Aortic smooth muscle cell (primary cell): ENCODE results near the gene POLR3GL. TPM values are rescaled to one million over a fixed set of nuclear protein-coding genes. Genes with fewer than 3 reads are reported as not detected.

Source experiments
- total RNA-seq: library from RNA; depleted of rRNA; stranded (reverse); fragments of >200 nt; gene quantifications from 2 replicates; pipeline ENCODE4 v1.2.3, GENCODE V29; 2014

Gene POLR3GL, protein sequence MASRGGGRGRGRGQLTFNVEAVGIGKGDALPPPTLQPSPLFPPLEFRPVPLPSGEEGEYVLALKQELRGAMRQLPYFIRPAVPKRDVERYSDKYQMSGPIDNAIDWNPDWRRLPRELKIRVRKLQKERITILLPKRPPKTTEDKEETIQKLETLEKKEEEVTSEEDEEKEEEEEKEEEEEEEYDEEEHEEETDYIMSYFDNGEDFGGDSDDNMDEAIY
- total RNA-seq = 26.4 and 27.6 TPM in 2 replicates

DNA sequence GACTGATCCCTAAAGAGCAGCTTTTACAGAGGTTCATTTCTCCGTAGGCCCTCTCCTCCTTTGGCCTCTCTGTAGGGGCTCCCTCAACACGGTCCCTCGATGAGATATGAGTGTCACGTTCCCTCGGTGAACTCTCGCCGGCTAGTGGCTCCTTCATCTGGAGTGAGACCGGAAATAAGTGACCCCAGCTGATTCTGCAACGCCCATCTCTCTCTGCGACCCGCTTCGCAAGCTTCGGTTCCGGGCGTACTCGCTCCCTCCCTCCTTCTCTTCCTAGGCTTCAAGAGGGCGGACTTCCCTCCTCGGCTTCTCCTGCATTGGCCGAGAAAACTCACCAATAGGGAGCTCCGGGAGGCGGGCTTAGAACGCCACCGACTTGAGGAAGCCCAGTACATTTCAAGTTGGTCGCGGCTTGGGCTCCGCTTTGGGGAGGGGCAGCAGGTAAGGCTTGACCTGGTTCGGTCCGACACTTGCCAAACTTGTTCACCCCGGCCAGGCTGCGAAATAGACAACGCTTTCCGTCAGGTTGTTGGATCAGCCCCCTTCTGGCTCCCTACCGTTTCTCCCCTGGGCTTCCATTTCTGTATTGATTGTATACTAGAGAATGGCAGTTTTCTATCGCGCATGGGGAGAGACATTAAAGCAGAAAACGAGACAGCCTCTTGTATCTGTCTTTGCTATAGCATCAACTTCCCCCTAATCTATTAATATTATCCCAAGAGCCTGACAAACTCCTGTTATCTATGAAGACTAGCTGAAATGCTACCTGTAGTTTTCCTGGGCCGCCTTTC, at the start of gene POLR3GL, which contains the start of gene ANKRD34A:
TSS of gene POLR3GL (plus strand) at position 363 of the 791 bp plus-strand sequence. CDS start 10,176 bp downstream, outside the sequence.
TSS of gene ANKRD34A (minus strand) at position 248 of the 791 bp plus-strand sequence. CDS start 2,816 bp downstream, outside the sequence.

DNA sequence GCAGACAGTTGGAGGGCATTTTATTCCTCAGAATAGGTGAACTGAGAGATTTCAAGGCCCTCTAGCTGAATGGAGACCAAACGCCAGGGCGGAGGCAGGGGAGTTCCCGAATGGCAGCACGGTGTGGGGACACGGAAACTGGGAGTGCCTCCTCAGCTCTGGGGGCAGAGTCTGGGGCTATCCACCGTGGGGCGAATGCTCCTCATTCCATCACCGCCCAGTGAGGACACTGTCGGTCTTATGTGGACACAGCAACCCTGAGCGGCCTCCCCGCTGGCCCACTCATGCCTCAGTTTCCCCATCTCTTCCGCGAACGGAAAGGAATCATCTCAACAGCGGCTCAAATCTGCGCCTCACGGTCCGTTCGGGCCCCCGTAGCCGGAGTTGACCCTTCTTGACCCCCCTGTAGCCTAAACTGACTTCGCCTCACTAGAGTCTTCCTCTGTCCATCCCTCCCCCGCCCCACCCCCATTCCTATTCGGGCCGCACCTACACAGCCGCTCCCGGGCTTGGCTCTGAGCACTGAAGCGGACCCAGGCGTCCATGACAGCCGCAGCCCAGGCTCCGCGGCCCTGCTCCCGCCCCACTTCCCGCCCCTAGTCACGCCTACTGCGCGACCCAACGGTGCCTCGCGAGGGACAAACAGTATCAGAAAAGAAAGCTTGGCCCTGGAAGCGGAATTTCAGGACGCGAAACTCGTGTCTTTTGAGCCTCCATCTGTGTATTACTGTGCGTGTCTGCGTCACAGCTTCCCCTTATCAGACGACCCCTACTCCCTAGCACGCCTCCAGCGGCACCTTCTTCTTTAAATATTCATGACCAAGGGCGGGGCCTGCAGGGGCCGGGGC, 46.1 kb upstream of the POLR3GL start, which contains the start of gene PEX11B:
TSS of gene PEX11B (minus strand) at position 574 of the 848 bp plus-strand sequence. CDS start at position 545, 29 bp downstream.

DNA sequence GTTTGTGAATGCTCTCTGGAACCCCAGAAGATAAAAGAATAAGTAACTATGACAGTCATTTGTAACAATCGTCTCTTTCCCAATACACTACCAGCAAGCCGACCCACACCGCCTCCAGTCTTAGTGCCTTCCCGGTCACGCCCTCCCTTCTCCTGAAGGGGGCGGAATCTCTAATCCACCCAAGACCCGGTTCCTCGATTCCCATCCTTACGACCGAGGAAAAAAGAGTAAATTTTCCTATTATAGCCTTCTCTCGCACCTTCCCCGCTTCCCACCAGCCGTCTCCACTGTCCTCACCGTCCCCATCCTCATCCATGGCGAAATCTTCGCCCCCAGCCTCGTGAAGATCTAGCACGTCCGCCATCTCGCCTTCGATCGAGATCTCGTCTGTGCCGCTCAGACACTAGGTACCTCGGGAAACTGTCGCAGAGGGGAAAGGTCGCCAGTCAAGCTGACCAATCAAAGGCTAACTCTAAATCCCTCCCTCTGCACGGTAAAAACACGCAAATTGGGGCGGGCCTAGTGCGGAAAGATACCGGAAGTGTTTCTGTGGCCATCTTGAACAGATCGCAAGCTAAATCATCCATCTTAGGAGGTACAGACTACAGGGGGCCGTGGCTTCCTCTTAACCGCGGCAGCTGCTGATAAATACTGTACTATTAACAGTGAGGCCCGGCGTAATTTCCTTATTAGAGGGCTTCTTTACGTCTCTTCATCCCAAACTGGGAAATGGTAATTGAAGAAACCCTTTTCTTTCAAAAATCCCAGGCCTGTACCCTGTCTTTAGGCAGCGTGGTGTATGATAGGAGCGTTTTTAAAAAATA, 37.2 kb upstream of the POLR3GL start, which contains the start of gene RBM8A:
TSS of gene RBM8A (minus strand) at position 422 of the 824 bp plus-strand sequence. CDS start at position 364, 58 bp downstream.

DNA sequence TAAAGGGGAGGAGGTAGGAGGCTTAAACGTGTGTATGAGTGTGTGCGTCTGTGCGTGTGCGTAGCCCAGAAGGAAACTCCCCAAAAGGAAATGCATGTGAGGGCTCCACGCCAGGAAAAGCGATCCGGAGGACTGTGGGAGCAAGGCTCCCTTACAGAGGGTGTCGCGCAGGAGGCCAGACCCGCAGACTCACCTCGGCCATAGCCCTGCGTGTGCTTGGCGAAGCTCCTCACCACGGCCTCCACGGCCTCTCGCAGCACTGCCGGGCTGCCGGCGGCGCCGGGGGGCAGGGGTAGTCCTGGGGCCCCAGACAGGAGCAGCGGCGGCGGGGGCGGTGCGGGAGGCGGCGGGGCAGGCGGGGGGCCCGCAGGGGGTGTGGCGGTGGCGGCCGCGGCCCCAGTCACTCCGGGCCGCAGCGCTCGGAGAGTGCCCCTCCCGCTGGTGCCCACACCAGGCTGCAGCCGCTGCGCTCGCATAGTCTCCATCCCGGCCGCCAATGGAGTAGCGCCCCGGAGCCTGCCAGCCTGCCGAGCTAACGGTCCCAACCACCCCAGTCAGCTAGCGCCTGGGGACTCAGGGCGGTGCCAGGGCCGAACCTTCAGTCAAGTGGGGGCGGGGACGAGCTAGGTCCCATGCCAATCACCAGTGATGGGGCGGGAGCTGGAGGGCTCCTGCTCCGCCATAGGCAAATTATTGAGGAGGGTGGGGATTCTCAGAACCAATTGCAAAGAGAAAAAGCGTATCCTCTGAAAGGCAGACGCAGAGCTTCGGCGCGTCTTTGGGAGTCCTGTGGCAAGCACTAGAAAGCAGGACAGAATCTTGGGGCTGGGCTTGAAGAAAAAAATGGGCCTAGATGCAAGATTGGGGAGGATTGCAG, 6.8 kb upstream of the POLR3GL start, which contains the start of gene LIX1L:
TSS of gene LIX1L (minus strand) at position 575 of the 877 bp plus-strand sequence. CDS start at position 485, 90 bp downstream.

DNA sequence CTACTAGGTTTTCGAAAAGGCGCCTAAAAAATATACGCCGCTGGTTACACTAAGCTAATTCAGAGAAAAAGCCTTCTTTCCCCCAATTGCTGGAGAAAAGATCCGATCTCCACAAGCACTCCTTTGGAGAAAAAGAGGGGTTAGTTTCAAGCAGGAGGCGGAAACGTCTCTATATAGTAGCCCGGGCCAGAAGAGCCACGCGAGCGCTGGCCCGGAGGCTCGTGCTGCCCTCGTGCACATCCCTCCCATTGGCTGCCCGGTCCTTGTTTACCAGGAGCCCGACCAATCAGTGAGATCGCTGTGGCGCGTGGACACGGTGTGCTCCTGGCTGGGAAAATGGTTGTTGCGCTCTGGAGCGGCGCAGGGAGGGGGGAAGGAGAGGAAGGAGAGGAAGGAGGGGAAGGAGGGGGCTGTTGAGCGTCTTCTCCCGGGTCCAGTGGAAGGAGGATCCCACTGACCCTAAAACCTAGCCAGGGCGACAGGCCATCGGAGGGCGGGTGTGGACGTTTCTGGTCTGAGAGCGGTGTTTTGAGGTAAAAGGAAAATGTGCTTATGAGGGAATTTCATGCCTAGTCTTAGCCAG, 32.0 kb downstream of the POLR3GL start, which contains the start of gene TXNIP:
TSS of gene TXNIP (minus strand) at position 147 of the 583 bp plus-strand sequence. CDS start 313 bp downstream, outside the sequence.

DNA sequence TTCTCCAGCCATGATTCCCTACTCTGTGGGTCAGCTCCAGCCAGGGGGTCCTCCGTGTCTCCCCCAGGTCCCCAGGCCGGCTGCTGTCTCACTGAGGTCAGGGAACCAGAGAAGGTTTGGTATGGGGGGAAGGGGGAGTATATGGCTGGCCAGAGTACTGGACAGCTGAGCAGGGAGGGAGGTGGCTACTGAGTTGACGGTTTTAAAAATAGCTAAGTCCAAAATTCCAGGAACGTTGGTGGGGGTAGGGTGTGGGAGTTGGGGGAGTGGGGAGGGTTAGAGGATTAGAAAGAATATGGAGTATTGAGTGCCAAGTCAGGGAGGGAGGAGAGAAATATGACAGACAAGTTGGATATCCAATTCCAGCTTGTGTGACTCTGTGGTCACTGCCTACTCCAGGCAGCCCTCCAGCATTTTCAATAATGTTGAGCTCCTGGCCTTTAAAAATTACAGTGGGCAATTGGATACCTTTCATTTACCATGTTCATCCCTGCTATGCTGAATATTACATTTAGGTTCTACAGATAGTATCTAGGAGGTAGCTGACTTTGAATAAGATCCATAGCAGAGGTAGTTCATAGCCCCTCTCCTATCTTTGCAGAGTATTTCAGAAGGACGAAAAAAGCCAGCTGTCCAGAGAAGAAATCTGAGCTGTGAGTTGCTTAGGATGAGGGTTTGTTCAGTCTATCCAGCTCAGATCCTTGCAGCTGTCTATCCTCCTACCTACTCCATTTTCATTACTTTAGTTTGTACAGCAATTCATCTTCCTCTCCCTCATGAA, 57.3 kb downstream of the POLR3GL start, which contains the start of gene HJV:
TSS of gene HJV (minus strand) at position 114 of the 781 bp plus-strand sequence. CDS start 1,504 bp downstream, outside the sequence.

Other genes with a start within 250 kb of the POLR3GL start
- not detected in 2 replicates for gene CD160, start 245.2 kb upstream of the POLR3GL start, total RNA-seq
- 11.9 and 17.2 TPM in 2 replicates for gene RNF115, start 140.6 kb upstream of the POLR3GL start, total RNA-seq
- gene POLR3C, start 140.5 kb upstream of the POLR3GL start, total RNA-seq = 30.8 and 32.3 TPM in 2 replicates
- gene NUDT17, start 119.1 kb upstream of the POLR3GL start, total RNA-seq = 3.7 and 4.1 TPM in 2 replicates
- 8.1 and 14.1 TPM in 2 replicates for gene PIAS3, start 105.6 kb upstream of the POLR3GL start, total RNA-seq
- gene ANKRD35, start 78.8 kb upstream of the POLR3GL start, total RNA-seq = 8.5 and 11.2 TPM in 2 replicates
- 36.7 and 59.4 TPM in 2 replicates for gene ITGA10, start 54.6 kb upstream of the POLR3GL start, total RNA-seq
- 31.0 and 31.4 TPM in 2 replicates for gene PEX11B, start 46.0 kb upstream of the POLR3GL start, total RNA-seq
- 116 and 118 TPM in 2 replicates for gene RBM8A, start 37.2 kb upstream of the POLR3GL start, total RNA-seq
- 16.9 and 21.9 TPM in 2 replicates for gene LIX1L, start 6.7 kb upstream of the POLR3GL start, total RNA-seq
- gene ANKRD34A, start 115 bp upstream of the POLR3GL start, total RNA-seq = 0.40 and 0.62 TPM in 2 replicates
- 21.0 and 51.5 TPM in 2 replicates for gene TXNIP, start 31.9 kb downstream of the POLR3GL start, total RNA-seq
- gene HJV, start 57.0 kb downstream of the POLR3GL start, total RNA-seq = 0.06 TPM in 1 of 2 replicates, not detected in the other
- gene NBPF10, start 180.1 kb downstream of the POLR3GL start, total RNA-seq = 4.4 TPM in 2 replicates